Measurements from ENCODE around the gene NEDD9. TPM values are rescaled to one million over a fixed set of nuclear protein-coding genes. Genes with fewer than 3 reads are reported as not detected.

Gene NEDD9
- total RNA-seq, 1 donor from 2014 or later = 23.2 TPM

DNA sequence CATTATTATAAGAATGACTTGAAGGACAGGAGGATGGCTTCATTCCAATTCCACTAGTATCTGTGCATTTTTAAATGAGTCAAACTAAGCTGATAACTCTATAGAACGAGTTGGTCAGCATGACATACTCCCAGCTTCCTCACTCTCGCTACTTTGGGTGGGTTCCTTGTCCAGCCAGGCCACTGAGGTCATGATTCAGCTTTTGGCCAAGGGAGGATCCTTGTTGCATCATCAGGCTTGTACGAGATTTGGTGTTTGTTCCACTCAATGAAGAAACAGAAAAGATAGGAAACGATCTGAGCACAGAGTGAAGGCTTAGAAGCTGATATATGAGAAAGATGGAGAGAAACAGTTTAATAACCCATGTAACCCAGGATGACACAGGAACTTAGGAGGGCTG, 19.8 kb downstream of the NEDD9 start:
- TF ChIP-seq, protein P1, sequence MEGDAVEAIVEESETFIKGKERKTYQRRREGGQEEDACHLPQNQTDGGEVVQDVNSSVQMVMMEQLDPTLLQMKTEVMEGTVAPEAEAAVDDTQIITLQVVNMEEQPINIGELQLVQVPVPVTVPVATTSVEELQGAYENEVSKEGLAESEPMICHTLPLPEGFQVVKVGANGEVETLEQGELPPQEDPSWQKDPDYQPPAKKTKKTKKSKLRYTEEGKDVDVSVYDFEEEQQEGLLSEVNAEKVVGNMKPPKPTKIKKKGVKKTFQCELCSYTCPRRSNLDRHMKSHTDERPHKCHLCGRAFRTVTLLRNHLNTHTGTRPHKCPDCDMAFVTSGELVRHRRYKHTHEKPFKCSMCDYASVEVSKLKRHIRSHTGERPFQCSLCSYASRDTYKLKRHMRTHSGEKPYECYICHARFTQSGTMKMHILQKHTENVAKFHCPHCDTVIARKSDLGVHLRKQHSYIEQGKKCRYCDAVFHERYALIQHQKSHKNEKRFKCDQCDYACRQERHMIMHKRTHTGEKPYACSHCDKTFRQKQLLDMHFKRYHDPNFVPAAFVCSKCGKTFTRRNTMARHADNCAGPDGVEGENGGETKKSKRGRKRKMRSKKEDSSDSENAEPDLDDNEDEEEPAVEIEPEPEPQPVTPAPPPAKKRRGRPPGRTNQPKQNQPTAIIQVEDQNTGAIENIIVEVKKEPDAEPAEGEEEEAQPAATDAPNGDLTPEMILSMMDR (IDR thresholded peaks at IDR 0.05) = no peak
- Mint-ChIP-seq H3K9me3 (ENCODE audit: low read depth) (no peaks in the 10 kb centered on the region), H3K27ac (ENCODE audit: unreplicated experiment) (peak overlapping the region; percentile 68), H3K27me3 (ENCODE audit: low read depth) (no peaks in the 10 kb centered on the region), H3K4me3 (ENCODE audit: unreplicated experiment) (peak overlapping the region; percentile 2), H3K4me1 (ENCODE audit: low read depth) (peaks cover 96% of the 10 kb centered on the region), H3K36me3 (ENCODE audit: low read depth) (peaks cover 6% of the 10 kb centered on the region)
- no peak for DNase-seq (ENCODE audit: low spot score)

DNA sequence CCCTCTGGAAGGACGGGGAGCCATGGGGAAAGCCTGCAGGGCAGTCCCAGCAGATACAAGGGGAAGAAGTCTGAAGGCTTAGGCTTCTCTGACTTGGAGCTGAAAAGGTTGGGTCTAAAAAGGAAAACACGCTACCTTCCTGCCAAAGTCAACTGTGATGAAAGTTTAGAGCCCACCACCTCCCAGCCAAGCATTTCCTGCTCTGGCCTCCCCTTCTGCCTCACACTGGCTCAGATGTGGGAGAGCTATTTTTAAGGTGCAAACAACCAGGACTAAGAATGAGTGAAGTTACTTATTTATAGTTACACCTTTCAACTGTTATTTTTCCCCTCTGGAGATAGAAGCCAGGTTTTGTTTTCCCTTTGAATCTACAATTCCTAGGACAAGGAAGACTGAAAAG, 21.2 kb downstream of the NEDD9 start:
- Mint-ChIP-seq H3K27ac (ENCODE audit: unreplicated experiment) (peak overlapping the region; percentile 96), H3K4me1 (ENCODE audit: low read depth) (peaks cover 99% of the 10 kb centered on the region), H3K36me3 (ENCODE audit: low read depth) (peaks cover 11% of the 10 kb centered on the region)

DNA sequence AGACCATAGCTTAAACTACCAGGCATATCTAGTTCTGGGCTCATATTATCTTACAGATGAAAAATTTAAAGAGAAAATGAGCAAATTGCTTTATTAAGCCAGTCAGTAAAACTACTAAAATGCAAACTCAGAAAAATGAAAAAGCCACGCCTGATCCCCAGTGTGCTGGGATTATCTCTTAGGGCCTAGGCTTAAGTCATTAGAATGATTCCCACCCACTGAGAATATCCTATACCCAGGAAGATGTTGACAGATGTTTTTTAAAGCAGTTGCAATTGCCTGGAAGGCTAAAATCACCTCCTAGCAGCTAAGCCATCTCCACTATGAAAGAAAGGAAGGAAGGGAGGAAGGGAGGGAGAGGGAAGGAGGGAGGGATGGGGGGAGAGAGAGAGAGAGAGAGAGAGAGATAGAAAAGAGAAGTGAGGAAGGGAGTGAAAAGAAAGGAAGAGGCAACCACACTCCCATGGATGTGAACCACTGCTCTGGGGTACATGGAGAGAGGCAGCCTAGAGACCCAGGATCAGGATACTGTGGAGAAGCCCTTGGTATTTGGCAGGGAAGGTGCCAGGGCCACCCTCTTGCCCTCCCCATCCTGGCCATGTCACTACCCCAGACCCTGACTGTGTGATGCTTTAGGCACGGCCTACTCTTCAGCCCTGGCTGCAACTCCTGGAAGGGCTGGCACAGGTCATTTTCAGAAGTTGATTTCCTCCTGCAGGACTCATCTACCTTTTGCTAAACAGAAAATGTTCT, 21.9 kb downstream of the NEDD9 start:
- Mint-ChIP-seq H3K4me1 (ENCODE audit: low read depth) (peaks cover 97% of the 10 kb centered on the region), H3K9me3 (ENCODE audit: low read depth) (no peaks in the 10 kb centered on the region), H3K27ac (ENCODE audit: unreplicated experiment) (peak overlapping the region; percentile 96), H3K27me3 (ENCODE audit: low read depth) (no peaks in the 10 kb centered on the region), H3K36me3 (ENCODE audit: low read depth) (peaks cover 11% of the 10 kb centered on the region), H3K4me3 (ENCODE audit: unreplicated experiment) (no peak overlapping the region)
- DNase-seq (ENCODE audit: low spot score) = no peak
- TF ChIP-seq, protein P1 (IDR thresholded peaks at IDR 0.05) = no peak

More for the DNA sequence above, 21.2 kb downstream of the NEDD9 start:
- no peaks in the 10 kb centered on the region for H3K27me3 Mint-ChIP-seq (ENCODE audit: low read depth)
- H3K4me3 Mint-ChIP-seq (ENCODE audit: unreplicated experiment) = no peak overlapping the region
- TF ChIP-seq, protein P1 (IDR thresholded peaks at IDR 0.05) = no peak
- H3K9me3 Mint-ChIP-seq (ENCODE audit: low read depth) = no peaks in the 10 kb centered on the region
- no peak for DNase-seq (ENCODE audit: low spot score)

DNA sequence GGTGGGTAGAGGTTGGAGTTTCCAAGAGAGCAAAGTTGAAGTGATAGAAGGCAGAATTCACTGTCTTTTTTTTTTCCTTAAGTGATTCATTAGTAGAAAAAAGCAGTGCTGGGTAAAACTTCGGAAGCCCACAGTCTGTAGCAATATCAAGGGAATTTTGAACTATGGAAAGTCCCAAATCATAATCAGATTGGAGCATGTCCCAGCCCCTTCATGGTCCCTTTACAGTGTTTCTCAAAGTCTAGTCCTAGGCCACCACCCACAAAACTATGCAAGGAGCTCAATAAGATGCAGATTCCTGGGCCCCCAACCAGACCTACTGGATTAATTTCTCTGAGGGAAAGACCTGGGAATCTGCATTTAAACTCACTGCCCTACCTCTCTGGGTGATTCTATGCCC, 22.6 kb downstream of the NEDD9 start:
- no peak for DNase-seq (ENCODE audit: low spot score)
- H3K4me1 Mint-ChIP-seq (ENCODE audit: low read depth) = peaks cover 97% of the 10 kb centered on the region
- H3K9me3 Mint-ChIP-seq (ENCODE audit: low read depth) = no peaks in the 10 kb centered on the region
- H3K36me3 Mint-ChIP-seq (ENCODE audit: low read depth) = peaks cover 14% of the 10 kb centered on the region
- TF ChIP-seq, protein P1 (IDR thresholded peaks at IDR 0.05) = no peak
- H3K4me3 Mint-ChIP-seq (ENCODE audit: unreplicated experiment) = no peak overlapping the region
- no peaks in the 10 kb centered on the region for H3K27me3 Mint-ChIP-seq (ENCODE audit: low read depth)
- H3K27ac Mint-ChIP-seq (ENCODE audit: unreplicated experiment) = peak overlapping the region; percentile 96

DNA sequence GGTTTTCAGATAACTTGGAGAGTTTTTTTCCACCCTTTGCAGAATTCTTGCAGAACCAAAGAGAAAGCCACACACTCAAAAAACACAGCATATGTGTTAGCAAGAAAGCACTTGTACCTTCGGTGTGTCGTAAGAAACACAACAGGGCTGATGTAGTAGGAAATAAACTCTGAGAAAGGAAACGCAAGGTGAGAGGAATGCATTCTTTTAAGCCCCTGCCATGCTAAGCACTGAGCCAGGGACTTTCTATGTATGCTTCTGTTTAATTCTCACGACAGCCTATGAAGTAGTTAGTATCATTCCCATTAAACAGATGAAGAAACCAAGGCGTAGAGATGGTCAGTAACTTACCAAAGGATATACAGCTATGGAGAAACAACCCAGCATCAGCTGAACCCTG, 23.1 kb downstream of the NEDD9 start:
- TF ChIP-seq, protein P1 (IDR thresholded peaks at IDR 0.05) = no peak
- H3K4me1 Mint-ChIP-seq (ENCODE audit: low read depth) = peaks cover 94% of the 10 kb centered on the region
- H3K36me3 Mint-ChIP-seq (ENCODE audit: low read depth) = peaks cover 14% of the 10 kb centered on the region
- H3K4me3 Mint-ChIP-seq (ENCODE audit: unreplicated experiment) = no peak overlapping the region
- no peaks in the 10 kb centered on the region for H3K27me3 Mint-ChIP-seq (ENCODE audit: low read depth)
- H3K9me3 Mint-ChIP-seq (ENCODE audit: low read depth) = no peaks in the 10 kb centered on the region
- peak overlapping the region; percentile 96 for H3K27ac Mint-ChIP-seq (ENCODE audit: unreplicated experiment)
- no peak for DNase-seq (ENCODE audit: low spot score)

Measured in chondrocyte (in vitro differentiated cells).